Stimulated activated effector memory CD8-positive, alpha-beta T cell treated with anti-CD3 and anti-CD28 coated beads, Interleukin-12 subunit alpha, Interleukin-12 subunit beta, amount 100 ng/mL, for 72 hours (primary cell): ENCODE results near the gene TMEM74B.
A peak's percentile ranks its signal among the peaks of the same experiment; 100 is the strongest.

Experiments used
- ATAC-seq: fragments of 150-1000 bp; cut with Tn5 transposase; 2 replicates; pipeline ENCODE4 v1.10.0; 2021
- DNase-seq, 2 donors: peaks; one replicate each; pipeline ENCODE4 v3.0.0; 2021 to 2022; ENCODE audit warnings: low spot score in 2 of 2
- H3K27ac Mint-ChIP-seq: one replicate; pipeline ENCODE4 v1.8.0; 2022; ENCODE audit warnings: mild to moderate bottlenecking, mixed read lengths
- H3K36me3 Mint-ChIP-seq: one replicate; pipeline ENCODE4 v1.8.0; 2022; ENCODE audit warnings: mild to moderate bottlenecking, mixed read lengths
- H3K4me1 Mint-ChIP-seq: one replicate; pipeline ENCODE4 v1.8.0; 2022; ENCODE audit warnings: mixed read lengths
- H3K4me3 Mint-ChIP-seq: one replicate; pipeline ENCODE4 v1.8.0; 2022; ENCODE audit warnings: mild to moderate bottlenecking, mixed read lengths
- H3K9me3 Mint-ChIP-seq: one replicate; pipeline ENCODE4 v1.8.0; 2022; ENCODE audit warnings: mixed read lengths

The TMEM74B gene

DNA sequence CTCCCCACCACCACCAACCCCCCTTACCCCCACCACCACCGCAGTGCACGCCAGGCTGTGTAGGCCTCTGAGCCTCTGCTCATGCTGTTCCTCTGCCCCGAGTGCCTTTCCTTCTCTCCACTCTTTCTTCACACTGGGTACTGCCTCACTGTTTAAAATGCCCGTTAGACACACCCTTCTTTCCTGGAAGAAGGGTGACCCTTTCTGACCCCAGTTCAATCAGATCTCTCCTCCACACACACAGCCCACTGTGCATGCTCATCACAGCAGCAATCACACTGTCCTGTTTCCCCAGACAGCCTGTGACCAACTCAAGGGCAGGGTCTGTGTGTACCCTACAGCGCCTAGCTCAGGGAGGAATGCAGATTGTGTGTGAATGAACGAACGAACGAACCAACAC is 10.0 kb downstream of the TMEM74B start:
- DNase-seq = no peak
- H3K27ac Mint-ChIP-seq = no peak overlapping the region
- H3K4me3 Mint-ChIP-seq = no peak overlapping the region
- H3K4me1 Mint-ChIP-seq = no peaks in the 10 kb centered on the region
- H3K36me3 Mint-ChIP-seq = peaks cover 31% of the 10 kb centered on the region
- no peak for ATAC-seq
- no peaks in the 10 kb centered on the region for H3K9me3 Mint-ChIP-seq

DNA sequence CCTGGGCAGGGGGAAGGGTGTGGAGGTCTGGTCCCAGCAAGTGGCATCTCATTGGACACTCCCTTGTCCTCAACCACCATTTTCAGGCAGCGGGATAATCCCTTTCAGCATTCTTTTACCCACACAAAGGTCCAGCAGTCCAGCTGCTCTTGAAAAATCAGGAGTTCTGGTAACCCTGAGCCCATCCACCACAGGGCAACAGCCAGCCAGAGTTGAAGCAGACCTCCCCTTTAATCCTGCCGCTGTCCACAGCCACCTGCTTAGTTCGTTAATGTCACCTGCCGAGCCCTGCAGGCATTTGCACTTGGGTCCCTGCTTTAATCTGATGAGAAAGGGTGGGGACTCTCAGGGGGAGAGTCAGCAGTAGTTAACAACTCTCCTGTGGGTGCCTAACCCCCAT is 11.1 kb downstream of the TMEM74B start:
- Mint-ChIP-seq H3K27ac (peak overlapping the region; percentile 40), H3K9me3 (no peaks in the 10 kb centered on the region), H3K4me1 (no peaks in the 10 kb centered on the region), H3K36me3 (peaks cover 42% of the 10 kb centered on the region), H3K4me3 (no peak overlapping the region)
- DNase-seq = no peak
- no peak for ATAC-seq

- H3K9me3 Mint-ChIP-seq = no peaks in the 10 kb centered on the region
- H3K27ac Mint-ChIP-seq = no peak overlapping the region
- H3K4me3 Mint-ChIP-seq = no peak overlapping the region
- peaks cover 5% of the 10 kb centered on the region for H3K4me1 Mint-ChIP-seq
- H3K36me3 Mint-ChIP-seq = peaks cover 63% of the 10 kb centered on the region
- ATAC-seq (no peak), DNase-seq (no peak)
These were observed 13.2 kb downstream of the TMEM74B start for GRCh38 chr20:1171461-1172093.

- no peak for ATAC-seq
- DNase-seq = no peak
- no peak overlapping the region for H3K27ac Mint-ChIP-seq
- H3K36me3 Mint-ChIP-seq = peaks cover 82% of the 10 kb centered on the region
- no peak overlapping the region for H3K4me3 Mint-ChIP-seq
- H3K9me3 Mint-ChIP-seq = no peaks in the 10 kb centered on the region
- peaks cover 5% of the 10 kb centered on the region for H3K4me1 Mint-ChIP-seq
These were observed 15.6 kb downstream of the TMEM74B start for GRCh38 chr20:1169224-1169623.

DNA sequence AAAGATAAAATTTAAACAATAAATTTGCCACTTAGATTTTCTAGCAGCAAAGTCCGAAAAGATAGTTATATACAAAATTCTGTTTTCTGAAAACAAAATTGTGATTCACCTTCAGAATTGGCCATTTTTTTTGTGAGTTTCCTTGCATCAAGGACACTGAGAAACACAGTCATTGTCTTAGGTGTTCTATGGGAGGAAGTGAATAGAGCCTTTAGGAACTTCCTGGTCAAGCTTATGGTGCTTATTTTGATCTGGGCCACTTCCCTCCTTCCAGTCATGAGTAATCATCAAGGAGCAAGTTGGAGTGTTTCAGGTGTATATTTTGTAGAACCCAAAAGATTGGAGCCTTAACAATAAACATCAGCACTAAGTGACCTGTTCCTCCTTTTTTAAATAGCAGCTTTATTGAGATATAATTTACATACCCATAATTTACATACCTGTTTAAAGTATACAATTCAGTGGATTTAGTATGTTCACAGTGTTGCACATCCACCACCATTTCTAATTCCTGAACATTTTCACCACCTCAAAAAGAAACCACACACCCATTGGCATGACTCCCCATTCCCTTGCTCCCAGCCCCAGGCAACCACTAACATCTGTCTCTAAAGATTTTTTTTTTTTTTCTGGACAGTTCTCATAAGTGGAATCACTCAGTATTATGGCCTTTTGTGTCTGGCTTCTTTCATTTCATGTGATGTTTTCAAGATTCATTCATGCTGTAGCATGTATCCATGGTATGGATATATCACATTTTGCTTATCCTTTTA is 17.6 kb downstream of the TMEM74B start:
- DNase-seq (no peak), ATAC-seq (no peak)
- H3K36me3 Mint-ChIP-seq = peaks cover 88% of the 10 kb centered on the region
- H3K27ac Mint-ChIP-seq = no peak overlapping the region
- H3K4me1 Mint-ChIP-seq = peaks cover 5% of the 10 kb centered on the region
- H3K4me3 Mint-ChIP-seq = no peak overlapping the region
- no peaks in the 10 kb centered on the region for H3K9me3 Mint-ChIP-seq

GRCh38 chr20:1165941-1166340 is 18.8 kb downstream of the TMEM74B start:
- DNase-seq = no peak
- ATAC-seq = no peak
- H3K27ac Mint-ChIP-seq = peak overlapping the region; percentile 11
- peaks cover 89% of the 10 kb centered on the region for H3K36me3 Mint-ChIP-seq
- peaks cover 9% of the 10 kb centered on the region for H3K4me1 Mint-ChIP-seq
- no peak overlapping the region for H3K4me3 Mint-ChIP-seq
- H3K9me3 Mint-ChIP-seq = no peaks in the 10 kb centered on the region

- Mint-ChIP-seq H3K27ac (peak overlapping the region; percentile 11), H3K9me3 (no peaks in the 10 kb centered on the region), H3K4me1 (peaks cover 14% of the 10 kb centered on the region), H3K36me3 (peaks cover 94% of the 10 kb centered on the region), H3K4me3 (no peak overlapping the region)
- ATAC-seq (no peak), DNase-seq (no peak)
These were observed 19.3 kb downstream of the TMEM74B start for GRCh38 chr20:1165521-1165920.

DNA sequence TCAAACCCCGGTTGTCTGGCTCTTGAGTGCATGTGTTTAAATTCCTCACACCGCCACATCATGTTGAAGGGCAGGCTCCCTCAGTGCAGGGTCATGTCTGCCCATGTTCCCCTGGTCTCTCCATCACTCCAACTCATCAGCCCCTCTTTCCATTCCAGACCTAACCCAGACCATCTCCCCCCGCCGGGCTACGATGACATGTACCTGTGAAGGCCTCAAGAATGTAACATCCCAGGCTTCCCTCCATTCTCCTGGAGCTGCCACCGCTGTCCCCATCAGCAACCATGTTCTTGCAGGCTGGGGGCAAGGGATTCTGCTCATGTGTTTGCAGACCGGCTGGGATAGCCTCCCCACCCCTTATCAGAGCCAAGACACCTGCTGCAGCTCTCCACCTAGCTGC is 19.9 kb downstream of the TMEM74B start:
- H3K4me3 Mint-ChIP-seq = no peak overlapping the region
- ATAC-seq (no peak), DNase-seq (no peak)
- peaks cover 98% of the 10 kb centered on the region for H3K36me3 Mint-ChIP-seq
- H3K9me3 Mint-ChIP-seq = no peaks in the 10 kb centered on the region
- no peak overlapping the region for H3K27ac Mint-ChIP-seq
- peaks cover 15% of the 10 kb centered on the region for H3K4me1 Mint-ChIP-seq

- no peaks in the 10 kb centered on the region for H3K9me3 Mint-ChIP-seq
- H3K36me3 Mint-ChIP-seq = peaks cover 97% of the 10 kb centered on the region
- H3K4me3 Mint-ChIP-seq = no peak overlapping the region
- no peak overlapping the region for H3K27ac Mint-ChIP-seq
- no peak for DNase-seq
- peaks cover 15% of the 10 kb centered on the region for H3K4me1 Mint-ChIP-seq
- ATAC-seq = no peak
These were observed 21.1 kb downstream of the TMEM74B start for GRCh38 chr20:1163653-1164052.

DNA sequence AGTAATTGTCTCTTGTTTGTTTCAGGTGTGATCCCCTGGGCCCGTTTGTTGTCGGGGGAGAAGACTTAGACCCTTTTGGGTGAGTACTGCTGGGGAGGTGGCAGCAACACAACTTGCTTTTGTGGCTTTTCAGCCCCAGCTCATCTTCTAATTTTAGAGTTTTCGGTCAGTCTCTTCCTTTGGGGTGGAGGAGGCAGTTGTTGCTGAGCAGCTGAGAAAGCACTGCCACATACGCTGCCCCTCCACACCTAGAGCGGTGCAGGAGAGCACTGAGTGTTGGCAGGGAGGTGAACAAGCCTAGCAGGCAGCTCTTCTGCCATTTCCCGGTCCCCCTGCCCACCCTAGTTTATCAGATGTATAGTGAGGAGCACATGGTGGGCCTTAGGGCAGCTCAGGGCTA is 21.7 kb downstream of the TMEM74B start:
- Mint-ChIP-seq H3K4me3 (no peak overlapping the region), H3K36me3 (peaks cover 93% of the 10 kb centered on the region), H3K9me3 (no peaks in the 10 kb centered on the region), H3K27ac (no peak overlapping the region), H3K4me1 (peaks cover 15% of the 10 kb centered on the region)
- DNase-seq (no peak), ATAC-seq (no peak)

DNA sequence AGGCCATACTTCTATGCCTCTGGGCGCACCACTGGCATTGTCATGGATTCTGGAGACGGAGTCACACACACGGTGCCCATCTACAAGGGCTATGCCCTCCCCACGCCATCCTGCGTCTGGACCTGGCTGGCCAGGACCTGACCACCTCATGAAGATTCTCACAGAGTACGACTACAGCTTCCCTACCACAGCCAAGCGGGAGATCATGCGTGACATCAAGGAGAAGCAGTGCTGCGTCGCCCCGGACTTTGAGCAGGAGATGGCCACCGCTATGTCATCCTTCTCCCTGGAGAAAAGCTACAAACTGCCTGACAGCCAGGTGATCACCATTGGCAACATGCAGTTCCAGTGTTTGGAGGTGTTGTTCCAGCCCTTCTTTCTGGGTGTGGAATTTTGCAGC is 23.8 kb downstream of the TMEM74B start:
- Mint-ChIP-seq H3K4me3 (no peak overlapping the region), H3K36me3 (peaks cover 83% of the 10 kb centered on the region), H3K9me3 (no peaks in the 10 kb centered on the region), H3K27ac (no peak overlapping the region), H3K4me1 (peaks cover 10% of the 10 kb centered on the region)
- ATAC-seq (no peak), DNase-seq (no peak)

DNA sequence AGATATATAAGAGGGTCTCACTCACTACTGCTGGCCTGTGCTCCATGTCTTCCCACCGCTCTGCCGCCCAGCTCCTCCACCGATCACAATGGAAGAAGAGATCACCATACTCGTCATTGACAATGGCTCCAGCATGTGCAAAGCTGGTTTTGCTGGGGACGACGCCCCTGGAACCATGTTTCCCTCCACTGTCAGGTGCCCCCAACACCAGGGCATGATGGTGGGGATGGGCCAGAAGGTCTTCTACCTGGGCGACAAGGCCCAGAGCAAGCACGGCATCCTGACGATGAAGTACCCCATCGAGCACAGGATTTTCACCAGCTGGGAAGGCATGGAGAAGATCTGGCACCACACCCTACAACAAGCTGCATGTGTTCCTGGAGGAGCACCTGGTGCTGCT is 24.3 kb downstream of the TMEM74B start:
- Mint-ChIP-seq H3K4me3 (no peak overlapping the region), H3K36me3 (peaks cover 81% of the 10 kb centered on the region), H3K4me1 (peaks cover 10% of the 10 kb centered on the region), H3K9me3 (no peaks in the 10 kb centered on the region), H3K27ac (no peak overlapping the region)
- ATAC-seq (no peak), DNase-seq (no peak)

- H3K4me3 Mint-ChIP-seq = no peak overlapping the region
- no peak overlapping the region for H3K27ac Mint-ChIP-seq
- no peaks in the 10 kb centered on the region for H3K9me3 Mint-ChIP-seq
- H3K4me1 Mint-ChIP-seq = peaks cover 14% of the 10 kb centered on the region
- peaks cover 70% of the 10 kb centered on the region for H3K36me3 Mint-ChIP-seq
- ATAC-seq (no peak), DNase-seq (peak in 1 of 2 donors; percentile 10)
These were observed 29.4 kb downstream of the TMEM74B start for GRCh38 chr20:1155342-1155741.

DNA sequence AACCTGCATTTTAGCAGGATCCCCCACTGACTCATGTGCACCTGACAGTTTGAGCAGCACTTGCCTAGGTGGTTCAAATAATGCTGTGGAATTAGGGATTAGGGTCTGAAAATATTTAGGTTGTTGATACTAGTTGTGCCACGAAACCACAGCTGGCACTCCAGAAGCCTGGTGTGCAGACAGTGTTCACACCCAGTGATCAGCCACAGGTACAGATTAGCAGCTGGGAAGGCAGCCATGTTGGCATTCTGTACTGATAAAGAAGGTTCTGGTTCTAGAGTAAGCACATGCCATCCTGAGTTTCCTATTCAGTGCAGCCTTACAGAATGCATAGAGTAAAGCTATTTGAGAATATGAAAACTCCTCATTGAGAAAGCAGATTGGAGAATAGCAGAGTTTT is 30.1 kb downstream of the TMEM74B start:
- Mint-ChIP-seq H3K9me3 (no peaks in the 10 kb centered on the region), H3K4me3 (no peak overlapping the region), H3K4me1 (peaks cover 19% of the 10 kb centered on the region), H3K36me3 (peaks cover 68% of the 10 kb centered on the region), H3K27ac (no peak overlapping the region)
- no peak for DNase-seq
- no peak for ATAC-seq

GRCh38 chr20:1154226-1154625 is 30.6 kb downstream of the TMEM74B start:
- Mint-ChIP-seq H3K9me3 (no peaks in the 10 kb centered on the region), H3K4me1 (peaks cover 21% of the 10 kb centered on the region), H3K4me3 (no peak overlapping the region), H3K27ac (no peak overlapping the region), H3K36me3 (peaks cover 66% of the 10 kb centered on the region)
- no peak for DNase-seq
- ATAC-seq = no peak

DNA sequence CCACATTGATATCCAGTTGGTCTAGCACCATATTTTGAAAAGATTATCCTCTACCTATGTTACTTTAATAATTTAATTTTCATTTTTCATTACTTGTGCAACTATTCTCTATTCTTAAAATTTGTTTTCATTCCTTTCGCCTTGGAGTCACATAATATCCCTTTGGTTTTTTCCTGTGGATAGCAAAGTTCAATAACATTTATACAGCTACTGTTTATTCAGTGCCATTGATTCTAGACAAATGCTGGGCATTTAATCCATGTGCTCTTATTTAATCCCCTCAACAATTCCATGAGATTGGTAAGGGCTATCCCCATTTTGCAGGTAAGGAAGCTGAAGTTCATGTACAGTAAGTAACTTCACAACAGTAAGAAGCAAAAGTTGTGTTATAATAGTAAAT is 33.8 kb downstream of the TMEM74B start:
- Mint-ChIP-seq H3K9me3 (no peaks in the 10 kb centered on the region), H3K4me3 (no peak overlapping the region), H3K4me1 (peaks cover 34% of the 10 kb centered on the region), H3K36me3 (peaks cover 73% of the 10 kb centered on the region), H3K27ac (no peak overlapping the region)
- ATAC-seq (no peak), DNase-seq (no peak)
